ENCODE measurements around the gene OR2M3.

OR2M3 gene

GRCh38 chr1:248189026-248189425 is 8.0 kb upstream of the OR2M3 start:
- H3K4me3 ChIP-seq (ENCODE audit: insufficient read depth, low read length, poor library complexity, severe bottlenecking): no peak overlapping the region
- H4K20me1 ChIP-seq (ENCODE audit: low read depth, low read length): no peaks in the 10 kb centered on the region
- no peaks in the 10 kb centered on the region for H3K9me2 ChIP-seq (replicated peaks; ENCODE audit: insufficient read depth, low read length)
- no peak overlapping the region for H3K27ac ChIP-seq (ENCODE audit: low read depth, low read length)
- H3K79me2 ChIP-seq (ENCODE audit: insufficient read depth, low read length): no peaks in the 10 kb centered on the region
- no peaks in the 10 kb centered on the region for H3F3A ChIP-seq (ENCODE audit: insufficient read depth)
- H3K36me3 ChIP-seq (ENCODE audit: low read length): no peaks in the 10 kb centered on the region
- no peak for TF ChIP-seq EZH2phosphoT487 (conservative IDR thresholded peaks at IDR 0.05; ENCODE audit: low read length)
- TF ChIP-seq CTCF (IDR thresholded peaks at IDR 0.05; ENCODE audit: insufficient read depth, low read length, poor library complexity, severe bottlenecking): no peak
- H3K9me3 ChIP-seq (ENCODE audit: insufficient read depth, low read length): no peaks in the 10 kb centered on the region
- no peaks in the 10 kb centered on the region for H3K27me3 ChIP-seq (ENCODE audit: low read length)
- no peak overlapping the region for H3K4me2 ChIP-seq (ENCODE audit: low read depth, low read length, poor library complexity, severe bottlenecking)
- H2AFZ ChIP-seq (ENCODE audit: low read depth, low read length, severe bottlenecking): no peak overlapping the region
- no peak overlapping the region for H3K9ac ChIP-seq (ENCODE audit: low read length)

- Histone ChIP-seq H3K27me3 (ENCODE audit: low read length) (no peaks in the 10 kb centered on the region), H3K79me2 (ENCODE audit: insufficient read depth, low read length) (no peaks in the 10 kb centered on the region), H3K36me3 (ENCODE audit: low read length) (no peaks in the 10 kb centered on the region), H3K9ac (ENCODE audit: low read length) (no peak overlapping the region), H4K20me1 (ENCODE audit: low read depth, low read length) (no peaks in the 10 kb centered on the region), H3K9me2 (replicated peaks; ENCODE audit: insufficient read depth, low read length) (no peaks in the 10 kb centered on the region), H3F3A (ENCODE audit: insufficient read depth) (no peaks in the 10 kb centered on the region), H3K4me3 (ENCODE audit: insufficient read depth, low read length, poor library complexity, severe bottlenecking) (no peak overlapping the region), H2AFZ (ENCODE audit: low read depth, low read length, severe bottlenecking) (no peak overlapping the region), H3K27ac (ENCODE audit: low read depth, low read length) (no peak overlapping the region), H3K4me2 (ENCODE audit: low read depth, low read length, poor library complexity, severe bottlenecking) (no peak overlapping the region), H3K9me3 (ENCODE audit: insufficient read depth, low read length) (no peaks in the 10 kb centered on the region)
- TF ChIP-seq EZH2phosphoT487 (conservative IDR thresholded peaks at IDR 0.05; ENCODE audit: low read length): no peak
- no peak for TF ChIP-seq CTCF (IDR thresholded peaks at IDR 0.05; ENCODE audit: insufficient read depth, low read length, poor library complexity, severe bottlenecking)
Observed at GRCh38 chr1:248194117-248194516, 2.9 kb upstream of the OR2M3 start.

GRCh38 chr1:248215880-248216279 is 18.8 kb downstream of the OR2M3 start:
- Histone ChIP-seq H3K4me2 (ENCODE audit: low read depth, low read length, poor library complexity, severe bottlenecking) (no peak overlapping the region), H3K79me2 (ENCODE audit: insufficient read depth, low read length) (no peaks in the 10 kb centered on the region), H3K27ac (ENCODE audit: low read depth, low read length) (no peak overlapping the region), H3K36me3 (ENCODE audit: low read length) (no peaks in the 10 kb centered on the region), H3K27me3 (ENCODE audit: low read length) (no peaks in the 10 kb centered on the region), H3K9me2 (replicated peaks; ENCODE audit: insufficient read depth, low read length) (no peaks in the 10 kb centered on the region), H2AFZ (ENCODE audit: low read depth, low read length, severe bottlenecking) (no peak overlapping the region), H3F3A (ENCODE audit: insufficient read depth) (no peaks in the 10 kb centered on the region), H3K4me3 (ENCODE audit: insufficient read depth, low read length, poor library complexity, severe bottlenecking) (no peak overlapping the region), H3K9ac (ENCODE audit: low read length) (no peak overlapping the region), H4K20me1 (ENCODE audit: low read depth, low read length) (no peaks in the 10 kb centered on the region), H3K9me3 (ENCODE audit: insufficient read depth, low read length) (no peaks in the 10 kb centered on the region)
- TF ChIP-seq EZH2phosphoT487 (conservative IDR thresholded peaks at IDR 0.05; ENCODE audit: low read length) (no peak), CTCF (IDR thresholded peaks at IDR 0.05; ENCODE audit: insufficient read depth, low read length, poor library complexity, severe bottlenecking) (no peak)
